Breast epithelium (tissue), 4 donors: ENCODE measurements around the gene JOSD2. TPM values are rescaled to one million over a fixed set of nuclear protein-coding genes. Genes with fewer than 3 reads are reported as not detected.

Source experiments
- DNase-seq, 2 donors: peaks; one replicate each; pipeline ENCODE4 v3.0.0-alpha.2; 2019; ENCODE audit warnings: low spot score in 2 of 2
- H3K27ac ChIP-seq, 2 donors: fragments of 200-600 bp; sonication (generic) in 1 of 2; one replicate each; pipeline ENCODE4 v1.5.1; 2016 to 2019; ENCODE audit warnings: mild to moderate bottlenecking in 1 of 2
- H3K27me3 ChIP-seq, 2 donors: fragments of 200-600 bp; sonication (generic) in 1 of 2; one replicate each; pipeline versions ENCODE4 v1.5.1 to v1.6.0; 2017 to 2019; ENCODE audit warnings: control low read depth in 1 of 2, mild to moderate bottlenecking in 1 of 2
- H3K36me3 ChIP-seq: fragments of 200-600 bp; one replicate; pipeline ENCODE4 v1.5.1; 2019
- H3K4me1 ChIP-seq, 2 donors: fragments of 200-600 bp; sonication (generic); one replicate each; pipeline ENCODE4 v1.5.1; 2016 to 2019; ENCODE audit warnings: control low read depth in 1 of 2
- H3K4me3 ChIP-seq, 3 donors: fragments of 200-600 bp; sonication (generic); 1 replicate in 2 of 3; 2 replicates in 1 of 3; pipeline ENCODE4 v1.5.1; 2016 to 2019; ENCODE audit warnings: mild to moderate bottlenecking in 3 of 3, moderate library complexity in 2 of 3
- H3K9me3 ChIP-seq, 2 donors: fragments of 200-600 bp; sonication (generic) in 1 of 2; one replicate each; pipeline ENCODE4 v1.5.1; 2016 to 2019; ENCODE audit warnings: control low read depth in 1 of 2
- POLR2A ChIP-seq: fragments of 450-650 bp; IDR thresholded peaks from one replicate; pipeline ENCODE4 v1.6.1; 2016; ENCODE audit warnings: antibody characterized with exemption, mild to moderate bottlenecking, moderate library complexity
- POLR2AphosphoS5 ChIP-seq, 3 donors: sonication (generic); formaldehyde crosslinking; IDR thresholded peaks; one replicate each; pipeline ENCODE4 v1.6.1; 2017; ENCODE audit warnings: antibody characterized with exemption in 3 of 3
- intact Hi-C: fragments of 100-400 bp; cut with DNase I; formaldehyde crosslinking; loops from one replicate; pipeline ENCODE4 v1.15.1; 2023; ENCODE audit warnings: low total_unique reads
- total RNA-seq, 3 donors: library from RNA; depleted of rRNA; stranded (reverse); fragments of >200 nt; gene quantifications; one replicate each; pipeline ENCODE4 v1.1.0, GENCODE V29; 2016
- TF ChIP-seq, protein P1 (sequence below), 3 donors: fragments of 450-650 bp; IDR thresholded peaks; one replicate each; pipeline ENCODE4 v1.5.1; 2016 to 2017; ENCODE audit warnings: antibody characterized with exemption in 3 of 3, mild to moderate bottlenecking in 3 of 3, moderate library complexity in 3 of 3

The JOSD2 gene
- total RNA-seq, 3 donors from 2014 or later, result 14.7 to 26.7 (median 20.3) TPM

DNA sequence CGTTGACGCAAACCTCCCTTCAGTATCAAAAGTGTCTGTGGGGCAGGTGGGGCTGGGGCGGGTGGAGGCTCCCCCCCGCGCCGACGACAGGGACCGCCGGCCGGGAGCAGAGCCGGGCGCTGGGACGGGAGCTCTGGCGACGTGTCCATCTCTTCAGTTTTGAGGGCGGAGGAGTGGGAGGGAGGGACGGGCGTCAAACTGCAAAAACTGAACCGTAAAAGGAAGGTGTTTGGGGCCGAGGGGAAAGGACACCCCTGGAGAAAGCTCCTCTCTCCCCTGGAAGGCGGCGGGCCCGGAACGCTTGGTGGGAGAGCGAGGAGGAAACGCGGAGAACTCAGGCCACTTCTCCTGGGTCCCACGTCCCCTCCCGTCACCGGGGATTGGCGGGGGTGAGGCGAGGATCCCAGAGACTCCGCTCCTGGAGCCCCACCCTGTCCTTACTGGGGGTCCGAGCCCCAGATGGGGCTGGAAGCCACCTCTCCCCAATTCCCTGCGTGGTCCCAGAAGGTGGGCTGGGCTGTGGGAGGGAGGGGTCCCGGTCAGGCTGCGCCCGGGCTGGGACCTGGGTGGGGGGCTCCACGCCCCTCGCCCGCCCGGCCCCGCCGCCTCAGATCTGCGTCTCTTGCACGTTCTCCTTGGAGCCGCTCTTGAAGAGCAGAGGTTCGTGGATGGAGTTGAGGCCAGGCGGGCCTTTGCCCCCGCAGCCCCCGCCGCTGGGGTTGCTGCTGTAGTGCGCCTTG lies 6.1 kb upstream of the JOSD2 start:
- Histone ChIP-seq H3K9me3 (no peaks in the 10 kb centered on the region), H3K4me3 (no peak overlapping the region), H3K36me3 (no peaks in the 10 kb centered on the region), H3K27ac (no peak overlapping the region), H3K27me3 (peaks cover 0 to 26% of the 10 kb centered on the region in 2 donors), H3K4me1 (no peaks in the 10 kb centered on the region)
- intact Hi-C loops, result no loop called here
- TF ChIP-seq, protein P1, sequence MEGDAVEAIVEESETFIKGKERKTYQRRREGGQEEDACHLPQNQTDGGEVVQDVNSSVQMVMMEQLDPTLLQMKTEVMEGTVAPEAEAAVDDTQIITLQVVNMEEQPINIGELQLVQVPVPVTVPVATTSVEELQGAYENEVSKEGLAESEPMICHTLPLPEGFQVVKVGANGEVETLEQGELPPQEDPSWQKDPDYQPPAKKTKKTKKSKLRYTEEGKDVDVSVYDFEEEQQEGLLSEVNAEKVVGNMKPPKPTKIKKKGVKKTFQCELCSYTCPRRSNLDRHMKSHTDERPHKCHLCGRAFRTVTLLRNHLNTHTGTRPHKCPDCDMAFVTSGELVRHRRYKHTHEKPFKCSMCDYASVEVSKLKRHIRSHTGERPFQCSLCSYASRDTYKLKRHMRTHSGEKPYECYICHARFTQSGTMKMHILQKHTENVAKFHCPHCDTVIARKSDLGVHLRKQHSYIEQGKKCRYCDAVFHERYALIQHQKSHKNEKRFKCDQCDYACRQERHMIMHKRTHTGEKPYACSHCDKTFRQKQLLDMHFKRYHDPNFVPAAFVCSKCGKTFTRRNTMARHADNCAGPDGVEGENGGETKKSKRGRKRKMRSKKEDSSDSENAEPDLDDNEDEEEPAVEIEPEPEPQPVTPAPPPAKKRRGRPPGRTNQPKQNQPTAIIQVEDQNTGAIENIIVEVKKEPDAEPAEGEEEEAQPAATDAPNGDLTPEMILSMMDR (IDR thresholded peaks at IDR 0.05), result no peak
- TF ChIP-seq POLR2AphosphoS5 (IDR thresholded peaks at IDR 0.05) (no peak), POLR2A (no peak)
- no peak for DNase-seq

- Histone ChIP-seq H3K4me1 (no peaks in the 10 kb centered on the region), H3K9me3 (no peaks in the 10 kb centered on the region), H3K4me3 (no peak overlapping the region), H3K36me3 (no peaks in the 10 kb centered on the region), H3K27me3 (peaks cover 0 to 26% of the 10 kb centered on the region in 2 donors), H3K27ac (no peak overlapping the region)
- TF ChIP-seq POLR2AphosphoS5 (IDR thresholded peaks at IDR 0.05), result no peak
- TF ChIP-seq POLR2A, result no peak
- TF ChIP-seq, protein P1 (IDR thresholded peaks at IDR 0.05), result no peak
- intact Hi-C loops, result no loop called here
- DNase-seq, result no peak
These were observed 5.5 kb upstream of the JOSD2 start for GRCh38 chr19:50516456-50516855.

DNA sequence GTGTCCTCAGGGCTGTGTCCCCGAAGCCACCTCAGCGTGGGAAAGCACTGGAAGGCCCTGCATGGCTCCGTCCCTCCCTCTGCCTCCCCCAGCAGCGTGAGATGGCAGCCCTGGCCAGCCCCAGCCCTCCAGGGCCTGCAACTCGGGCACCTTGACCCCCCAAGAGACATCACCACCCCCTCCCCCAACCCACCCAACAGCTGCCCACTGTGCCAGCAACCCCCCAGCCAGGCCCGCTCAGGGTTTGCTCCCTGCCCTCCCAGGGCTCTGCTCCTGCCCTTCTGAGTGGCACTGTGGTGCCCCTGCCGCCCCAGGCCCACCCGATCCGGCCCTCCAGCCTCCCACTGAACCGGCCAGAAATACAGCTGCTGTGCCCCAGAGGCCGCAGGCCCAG lies 4.2 kb upstream of the JOSD2 start:
- no peaks in the 10 kb centered on the region for H3K36me3 ChIP-seq
- intact Hi-C loops, result no loop called here
- H3K27ac ChIP-seq, result no peak overlapping the region
- no peak for DNase-seq
- H3K27me3 ChIP-seq, result peaks cover 0 to 26% of the 10 kb centered on the region in 2 donors
- H3K9me3 ChIP-seq, result no peaks in the 10 kb centered on the region
- TF ChIP-seq POLR2AphosphoS5 (IDR thresholded peaks at IDR 0.05), result no peak
- no peak for TF ChIP-seq POLR2A
- TF ChIP-seq, protein P1 (IDR thresholded peaks at IDR 0.05), result no peak
- H3K4me1 ChIP-seq, result peaks cover 5 to 6% of the 10 kb centered on the region in 2 donors
- H3K4me3 ChIP-seq, result no peak overlapping the region

- H3K27me3 ChIP-seq, result peaks cover 0 to 26% of the 10 kb centered on the region in 2 donors
- H3K4me3 ChIP-seq, result no peak overlapping the region
- H3K4me1 ChIP-seq, result peaks cover 7% of the 10 kb centered on the region in 2 donors
- no peak for DNase-seq
- H3K27ac ChIP-seq, result no peak overlapping the region
- no peak for TF ChIP-seq POLR2AphosphoS5 (IDR thresholded peaks at IDR 0.05)
- TF ChIP-seq, protein P1 (IDR thresholded peaks at IDR 0.05), result no peak
- TF ChIP-seq POLR2A, result no peak
- intact Hi-C loops, result no loop called here
- H3K9me3 ChIP-seq, result no peaks in the 10 kb centered on the region
- no peaks in the 10 kb centered on the region for H3K36me3 ChIP-seq
These were observed 3.6 kb upstream of the JOSD2 start for GRCh38 chr19:50514346-50515167.
